AG04449 (cell line): ENCODE data around the gene LCOR.

Source experiments
- CTCF ChIA-PET: fragments of 350-600 bp; formaldehyde crosslinking; extraction: SDS; loops from one replicate; lab custom pipeline; 2021; ENCODE audit warnings: antibody characterized with exemption; lab: Yijun Ruan, JAX
- POLR2A ChIA-PET: fragments of 400-600, 350-600 bp; formaldehyde crosslinking; extraction: SDS; loops from one replicate; lab custom pipeline; 2020; ENCODE audit warnings: antibody characterized with exemption, inconsistent platforms; lab: Yijun Ruan, JAX
- DNase-seq: peaks from one replicate; pipeline ENCODE4 v3.0.0-alpha.2; 2010; ENCODE audit warnings: low read depth, low spot score
- H3K4me3 ChIP-seq: 2 replicates; pipeline ENCODE4 v1.5.1; 2011; ENCODE audit warnings: low read depth, mild to moderate bottlenecking, control low read depth, low read length
- TF ChIP-seq, protein P1 (sequence below): IDR thresholded peaks from one replicate; pipeline ENCODE4 v1.5.1; 2011; ENCODE audit warnings: mild to moderate bottlenecking, moderate library complexity, low read length, control low read depth, inconsistent platforms; ENCODE audit not compliant: insufficient read depth; ENCODE audit errors: missing control alignments

LCOR gene

DNA sequence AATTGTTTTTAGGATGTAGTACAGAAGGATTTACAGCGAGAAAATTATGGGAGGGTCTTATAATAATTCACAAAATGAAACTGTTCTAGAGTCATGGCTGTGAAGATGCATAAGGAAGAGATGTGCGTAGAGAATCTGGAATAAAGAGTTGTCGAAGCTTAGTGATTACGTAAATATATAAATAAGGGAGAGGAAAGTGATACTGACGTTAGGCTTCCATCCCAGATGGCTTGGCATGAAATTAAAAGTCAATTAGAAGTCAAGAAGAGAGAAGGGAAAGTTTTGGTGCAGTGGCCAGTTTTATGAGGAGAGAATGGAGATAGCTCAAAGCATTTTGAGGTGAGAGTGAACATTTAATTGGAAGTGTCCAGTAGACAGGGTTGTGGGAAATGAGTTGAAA is 85.5 kb downstream of the LCOR start:
- CTCF ChIA-PET: no interaction called here
- DNase-seq: no peak
- no peak overlapping the region for H3K4me3 ChIP-seq
- POLR2A ChIA-PET: no interaction called here
- TF ChIP-seq, protein P1, sequence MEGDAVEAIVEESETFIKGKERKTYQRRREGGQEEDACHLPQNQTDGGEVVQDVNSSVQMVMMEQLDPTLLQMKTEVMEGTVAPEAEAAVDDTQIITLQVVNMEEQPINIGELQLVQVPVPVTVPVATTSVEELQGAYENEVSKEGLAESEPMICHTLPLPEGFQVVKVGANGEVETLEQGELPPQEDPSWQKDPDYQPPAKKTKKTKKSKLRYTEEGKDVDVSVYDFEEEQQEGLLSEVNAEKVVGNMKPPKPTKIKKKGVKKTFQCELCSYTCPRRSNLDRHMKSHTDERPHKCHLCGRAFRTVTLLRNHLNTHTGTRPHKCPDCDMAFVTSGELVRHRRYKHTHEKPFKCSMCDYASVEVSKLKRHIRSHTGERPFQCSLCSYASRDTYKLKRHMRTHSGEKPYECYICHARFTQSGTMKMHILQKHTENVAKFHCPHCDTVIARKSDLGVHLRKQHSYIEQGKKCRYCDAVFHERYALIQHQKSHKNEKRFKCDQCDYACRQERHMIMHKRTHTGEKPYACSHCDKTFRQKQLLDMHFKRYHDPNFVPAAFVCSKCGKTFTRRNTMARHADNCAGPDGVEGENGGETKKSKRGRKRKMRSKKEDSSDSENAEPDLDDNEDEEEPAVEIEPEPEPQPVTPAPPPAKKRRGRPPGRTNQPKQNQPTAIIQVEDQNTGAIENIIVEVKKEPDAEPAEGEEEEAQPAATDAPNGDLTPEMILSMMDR: no peak

DNA sequence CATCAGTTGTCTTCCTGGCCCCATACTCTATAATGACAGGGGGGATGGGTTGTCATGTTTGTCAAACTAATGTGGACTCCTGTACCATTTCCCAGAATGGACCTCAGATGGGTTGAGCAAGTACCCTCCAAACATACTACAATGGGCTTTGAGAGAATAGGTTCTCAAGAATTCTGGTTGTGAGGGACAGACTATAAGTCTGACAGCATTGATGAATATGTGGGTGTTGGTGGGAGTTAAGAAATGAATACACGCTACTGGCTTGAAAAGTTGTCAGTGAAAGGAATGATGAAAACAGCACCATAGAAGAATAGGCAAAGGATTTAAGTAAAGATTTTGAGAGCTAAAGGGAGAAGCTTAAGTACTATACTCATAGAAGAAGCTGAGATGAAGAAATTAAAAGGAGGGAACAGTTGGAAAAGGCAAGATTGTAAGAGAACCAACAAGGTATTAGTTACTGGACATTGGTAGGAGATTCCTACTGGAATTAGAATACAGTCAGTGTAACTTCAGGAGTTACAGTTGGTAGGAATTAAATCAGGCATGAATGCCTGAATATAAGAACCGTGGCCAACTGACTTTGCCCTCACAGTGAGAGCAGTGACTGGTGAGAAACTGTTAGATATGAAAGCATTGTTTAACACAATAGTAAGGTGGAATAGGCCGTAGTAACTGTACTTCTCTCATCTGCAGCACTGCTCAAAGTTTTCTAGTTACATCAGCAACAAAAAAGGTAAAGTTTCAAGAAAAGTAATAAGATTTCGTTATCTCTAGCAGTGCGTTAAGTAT is 86.3 kb downstream of the LCOR start:
- no peak overlapping the region for H3K4me3 ChIP-seq
- DNase-seq: no peak
- ChIA-PET CTCF (interaction anchor here (1.5 kb wide), 1 partner anchor 7 kb away, joined by 3 read pairs; no protein-coding TSS in a partner anchor), POLR2A (no interaction called here)
- TF ChIP-seq, protein P1: no peak

DNA sequence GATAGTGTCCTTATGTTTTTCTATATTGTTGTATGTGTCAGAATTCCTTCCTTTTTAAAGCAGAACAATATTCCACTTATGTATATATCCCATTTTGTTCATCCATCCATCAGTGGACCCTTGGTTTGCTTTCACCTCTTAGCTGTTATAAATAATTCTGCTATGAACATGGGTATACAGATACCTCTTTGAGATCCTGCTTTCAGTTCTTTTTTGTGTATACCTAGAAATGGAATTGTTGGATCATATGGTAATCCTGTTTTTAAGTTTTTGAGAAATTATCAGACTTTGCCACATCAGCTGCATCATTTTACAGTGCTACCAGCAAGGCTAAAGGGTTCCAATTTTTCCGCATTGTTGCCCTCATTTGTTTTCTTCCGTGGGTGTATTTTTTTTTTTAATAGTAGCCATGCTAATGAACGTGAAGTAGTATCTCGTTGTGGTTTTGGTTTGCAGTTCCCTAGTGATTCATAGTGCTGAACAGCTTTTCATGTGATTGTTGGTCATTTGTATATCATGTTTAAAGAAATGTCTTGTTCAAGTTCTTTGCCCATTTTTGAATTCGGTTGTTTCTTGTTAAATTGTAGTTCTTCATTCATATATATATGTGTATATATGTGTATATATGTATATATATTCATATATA is 87.8 kb downstream of the LCOR start:
- ChIA-PET POLR2A (no interaction called here), CTCF (interaction anchor here (0.8 to 1.5 kb wide), 2 partner anchors 8 to 10 kb away, joined by 3 read pairs; no protein-coding TSS in a partner anchor)
- TF ChIP-seq, protein P1: no peak
- DNase-seq: no peak
- no peak overlapping the region for H3K4me3 ChIP-seq

DNA sequence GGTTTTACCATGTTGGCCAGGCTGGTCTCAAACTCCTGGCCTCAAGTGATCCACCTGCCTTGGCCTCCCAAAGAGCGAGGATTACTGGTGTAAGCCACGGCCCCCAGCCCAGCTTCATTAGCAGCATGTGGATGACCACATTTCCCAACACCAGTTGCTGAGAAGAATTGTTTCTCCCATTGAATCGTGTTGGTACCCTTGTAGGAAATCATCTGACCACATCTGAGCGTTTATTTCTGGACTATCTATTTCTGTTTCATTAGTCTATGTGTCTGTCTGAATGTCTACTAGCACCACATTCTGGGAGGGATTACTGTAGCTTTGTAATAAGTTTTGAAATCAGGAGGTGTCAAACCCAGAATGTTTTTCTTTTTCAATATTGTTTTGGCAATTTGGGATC is 89.6 kb downstream of the LCOR start:
- DNase-seq: no peak
- ChIA-PET POLR2A (no interaction called here), CTCF (interaction anchor here (1.0 to 1.6 kb wide), 2 partner anchors 10 to 12 kb away, joined by 5 to 11 read pairs; no protein-coding TSS in a partner anchor)
- no peak overlapping the region for H3K4me3 ChIP-seq
- TF ChIP-seq, protein P1: no peak

DNA sequence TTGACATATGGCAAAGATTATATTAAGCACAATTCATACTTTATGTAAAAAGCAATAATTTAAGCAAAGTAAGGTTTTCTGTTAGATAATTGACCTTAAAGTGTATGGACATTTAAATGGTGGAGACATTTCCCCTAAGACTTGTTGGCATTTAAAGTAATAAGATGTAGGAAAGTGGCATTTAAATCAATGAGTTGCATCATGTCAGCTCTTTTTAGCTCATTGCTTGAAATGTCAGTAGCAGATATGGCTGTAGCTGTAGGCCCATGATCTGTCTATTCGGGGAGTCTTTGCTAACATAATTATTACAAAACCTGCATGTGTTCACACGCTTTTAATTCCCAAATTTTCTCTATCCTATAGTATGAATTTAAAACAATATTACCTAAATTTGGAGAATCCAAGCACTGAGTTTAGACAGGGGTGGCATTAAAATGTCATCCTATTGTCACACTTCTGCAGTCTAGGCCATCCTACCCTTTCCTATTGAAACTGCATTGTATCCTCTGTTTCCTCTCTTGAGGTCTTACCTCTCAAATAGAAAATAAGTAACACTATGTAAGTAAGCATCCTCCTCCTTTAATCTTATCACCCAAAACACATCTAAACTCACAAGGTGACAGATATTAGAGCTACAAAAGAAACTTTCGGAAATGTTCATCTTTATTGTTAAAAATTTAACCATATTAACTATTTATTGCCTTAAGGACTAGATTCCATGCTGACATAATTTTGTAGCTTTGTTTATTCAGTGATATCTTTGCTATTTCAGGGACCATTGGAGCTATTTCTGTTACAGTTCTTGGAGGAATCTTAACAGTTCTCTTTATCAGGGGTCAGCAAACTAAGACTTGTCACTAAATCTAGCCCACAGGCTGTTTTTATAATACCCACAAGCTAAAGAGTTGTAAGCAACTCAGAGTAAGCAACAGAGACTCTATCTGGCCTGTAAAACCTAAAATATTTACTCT is 91.2 kb downstream of the LCOR start:
- TF ChIP-seq, protein P1: no peak
- no peak for DNase-seq
- H3K4me3 ChIP-seq: no peak overlapping the region
- ChIA-PET POLR2A (interaction anchor here (0.5 kb wide), 1 partner anchor 47 kb away, joined by 3 read pairs; no protein-coding TSS in a partner anchor), CTCF (interaction anchor here (0.8 to 1.5 kb wide), 4 partner anchors 12 to 103 kb away, joined by 3 to 7 read pairs (median 3); no protein-coding TSS in a partner anchor)
